Endothelial cell of umbilical vein (primary cell): ENCODE results near the gene RAB8B. TPM values are rescaled to one million over a fixed set of nuclear protein-coding genes. Genes with fewer than 3 reads are reported as not detected.

Experiments
- BruUV-seq: library from RNA; stranded (reverse); fragments of 400-500 nt; replicated peaks from 2 replicates; lab custom pipeline; 2021; lab: Mats Ljungman, UMichigan
- CTCF ChIA-PET: fragments of 300-600, 350-600 bp; sonication (Branson Sonifier 250); formaldehyde crosslinking; loops from one replicate; lab custom pipeline; 2021; ENCODE audit warnings: antibody characterized with exemption, inconsistent platforms; lab: Charles Lee
- POLR2A ChIA-PET: fragments of 300-600, 350-600 bp; sonication (Branson Sonifier 250); formaldehyde crosslinking; loops from one replicate; lab custom pipeline; 2021; ENCODE audit warnings: antibody characterized with exemption, inconsistent platforms; lab: Charles Lee
- DNase-seq: peaks from one replicate; pipeline ENCODE4 v3.0.0-alpha.2; 2011; ENCODE audit warnings: low read depth, low spot score
- FAIRE-seq: peaks from 2 replicates; lab custom pipeline; 2011; peaks lifted over from hg19 to GRCh38; lab: Jason Lieb, UNC
- H2AFZ ChIP-seq: 2 replicates; pipeline ENCODE4 v1.6.0; 2012; ENCODE audit warnings: low read depth, low read length, control low read depth, inconsistent platforms
- H3K27ac ChIP-seq: 2 replicates; pipeline ENCODE4 v1.5.1; 2011; ENCODE audit warnings: low read depth, mild to moderate bottlenecking, control low read depth, low read length, moderate library complexity; ENCODE audit not compliant: insufficient read depth
- H3K27me3 ChIP-seq, 2 experiments: 2 replicates each; pipeline versions ENCODE4 v1.6.0 to v1.6.1; 2011; ENCODE audit warnings: low read length in 2 of 2, mixed read lengths in 1 of 2; ENCODE audit not compliant: control insufficient read depth in 2 of 2, insufficient read depth in 2 of 2
- H3K36me3 ChIP-seq, 2 experiments: 2 replicates in 1 of 2; 3 replicates in 1 of 2; pipeline ENCODE4 v1.5.1; 2011; ENCODE audit warnings: low read length in 2 of 2, mild to moderate bottlenecking in 1 of 2, moderate library complexity in 1 of 2; ENCODE audit not compliant: control insufficient read depth in 2 of 2, insufficient read depth in 2 of 2; ENCODE audit errors: extremely low read depth in 1 of 2
- H3K4me1 ChIP-seq: 3 replicates; pipeline ENCODE4 v1.5.1; 2011; ENCODE audit warnings: mild to moderate bottlenecking, low read length; ENCODE audit not compliant: control insufficient read depth, insufficient read depth; ENCODE audit errors: extremely low read depth
- H3K4me2 ChIP-seq: 2 replicates; pipeline ENCODE4 v1.6.1; 2011; ENCODE audit warnings: low read length, control low read depth, mixed read lengths; ENCODE audit not compliant: insufficient read depth
- H3K4me3 ChIP-seq, 3 experiments: fragments of 200-600 bp in 1 of 3; sonication (generic), shearing (Covaris generic) in 1 of 3; replicated peaks in 1 of 3; 2 replicates each; pipeline ENCODE4 v1.5.1; 2011 to 2016; ENCODE audit warnings: control low read depth in 3 of 3, low read length in 3 of 3, mild to moderate bottlenecking in 2 of 3, inconsistent platforms in 1 of 3, low read depth in 1 of 3, moderate library complexity in 1 of 3; ENCODE audit not compliant: insufficient read depth in 1 of 3
- H3K79me2 ChIP-seq: 2 replicates; pipeline ENCODE4 v1.6.0; 2012; ENCODE audit warnings: low read length, inconsistent platforms; ENCODE audit not compliant: control insufficient read depth, insufficient read depth
- H3K9ac ChIP-seq: replicated peaks from 2 replicates; pipeline ENCODE3; 2011; ENCODE audit warnings: low read length, control low read depth; ENCODE audit not compliant: insufficient read depth; ENCODE audit errors: extremely low read depth
- H3K9me1 ChIP-seq: replicated peaks from 3 replicates; pipeline ENCODE4 v1.6.0; 2011; ENCODE audit warnings: mild to moderate bottlenecking, low read length; ENCODE audit not compliant: control insufficient read depth, insufficient read depth; ENCODE audit errors: extremely low read depth
- H3K9me3 ChIP-seq: replicated peaks from 2 replicates; pipeline ENCODE4 v1.5.1; 2012; ENCODE audit warnings: low read length, inconsistent platforms; ENCODE audit not compliant: control insufficient read depth, insufficient read depth
- H4K20me1 ChIP-seq: replicated peaks from 2 replicates; pipeline ENCODE3; 2011; ENCODE audit warnings: mild to moderate bottlenecking, low read length; ENCODE audit not compliant: control insufficient read depth, insufficient read depth; ENCODE audit errors: extremely low read depth
- CTCF ChIP-seq, 2 donors: IDR thresholded peaks; 1 replicate in 1 of 2; 2 replicates in 1 of 2; pipeline ENCODE4 v1.5.1; 2011; ENCODE audit warnings: low read length in 2 of 2, mild to moderate bottlenecking in 2 of 2, moderate library complexity in 2 of 2, control low read depth in 1 of 2, inconsistent platforms in 1 of 2, low read depth in 1 of 2; ENCODE audit not compliant: insufficient read depth in 1 of 2; ENCODE audit errors: extremely low read depth in 1 of 2
- EZH2 ChIP-seq: IDR thresholded peaks from 2 replicates; pipeline ENCODE4 v1.6.1; 2012; ENCODE audit warnings: borderline replicate concordance, low read depth, mild to moderate bottlenecking, moderate library complexity, low read length, inconsistent platforms; ENCODE audit not compliant: severe bottlenecking
- FOS ChIP-seq: IDR thresholded peaks from 2 replicates; pipeline ENCODE4 v1.6.1; 2011; ENCODE audit warnings: mild to moderate bottlenecking, low read length, moderate library complexity, borderline replicate concordance; ENCODE audit not compliant: insufficient read depth
- GATA2 ChIP-seq: IDR thresholded peaks from 2 replicates; pipeline ENCODE4 v1.7.0; 2011; ENCODE audit warnings: low read depth, mild to moderate bottlenecking, moderate library complexity, mixed read lengths, low read length; ENCODE audit not compliant: insufficient read length, insufficient read depth
- JUN ChIP-seq: IDR thresholded peaks from 2 replicates; pipeline ENCODE4 v1.6.1; 2011; ENCODE audit warnings: borderline replicate concordance, low read depth; ENCODE audit not compliant: insufficient read length, insufficient read depth
- MAX ChIP-seq: IDR thresholded peaks from 2 replicates; pipeline ENCODE4 v1.6.1; 2011; ENCODE audit not compliant: insufficient read depth, insufficient read length
- MYC ChIP-seq: IDR thresholded peaks from one replicate; pipeline ENCODE4 v1.6.1; 2011; ENCODE audit warnings: mild to moderate bottlenecking, low read depth, low read length
- POLR2A ChIP-seq: IDR thresholded peaks from 2 replicates; pipeline ENCODE4 v1.6.1; 2012; ENCODE audit warnings: low read depth, mild to moderate bottlenecking, control low read depth, low read length
- POLR2AphosphoS5 ChIP-seq: IDR thresholded peaks from 2 replicates; pipeline ENCODE4 v1.6.1; 2012; ENCODE audit warnings: low read depth, mild to moderate bottlenecking, control low read depth, low read length, moderate library complexity; ENCODE audit not compliant: insufficient read depth
- dilution Hi-C: fragments of 300-500 bp; cut with MboI; formaldehyde crosslinking; loops from one replicate; pipeline ENCODE4 v1.15.0; 2019; ENCODE audit warnings: low sequenced_read_pairs; ENCODE audit not compliant: extremely low pct_ligation_motif_present
- intact Hi-C: fragments of 100-400 bp; cut with micrococcal nuclease; formaldehyde crosslinking; loops from one replicate; pipeline ENCODE4 v1.10.0; 2022
- polyA plus RNA-seq, 4 experiments: library from polyadenylated mRNA; depleted of rRNA in 3 of 4; stranded (reverse) in 3 of 4; unstranded in 1 of 4; fragments of >200 nt; gene quantifications; 2 replicates each; pipeline versions ENCODE4 v1.2.1 to v1.2.3, GENCODE V29; 2011 to 2012; ENCODE audit warnings: missing spikeins in 1 of 4
- total RNA-seq: library from RNA; stranded (reverse); gene quantifications from 2 replicates; pipeline ENCODE4 v1.2.3, GENCODE V29; 2021

Gene RAB8B
- total and polyA plus RNA-seq, 2 donors (not counting 3 experiments of a cell fraction or from before 2014, with no cell fraction given): 10.4 to 52.5 TPM

- no peak overlapping the region for H3K4me3 ChIP-seq
- no peak overlapping the region for H2AFZ ChIP-seq
- no peak overlapping the region for H3K27ac ChIP-seq
- H3K9me3 ChIP-seq: no peaks in the 10 kb centered on the region
- no peaks in the 10 kb centered on the region for H4K20me1 ChIP-seq
- no peaks in the 10 kb centered on the region for H3K27me3 ChIP-seq
- H3K9me1 ChIP-seq: no peaks in the 10 kb centered on the region
- no peak overlapping the region for H3K9ac ChIP-seq
- CTCF ChIA-PET: interaction anchor here (1.3 kb wide), 1 partner anchor 35 kb away, joined by 4 read pairs; no protein-coding TSS in a partner anchor
- no peaks in the 10 kb centered on the region for H3K36me3 ChIP-seq
- intact Hi-C loops: no loop called here
- BruUV-seq: no TSS peak
- POLR2A ChIA-PET: no interaction called here
- H3K4me2 ChIP-seq: no peak overlapping the region
- no peak for DNase-seq
- dilution Hi-C loops: no loop called here
- FAIRE-seq: no peak
- TF ChIP-seq GATA2 (no peak), MAX (no peak), FOS (no peak), JUN (no peak)
- peaks cover 92% of the 10 kb centered on the region for H3K79me2 ChIP-seq
- H3K4me1 ChIP-seq: peaks cover 15% of the 10 kb centered on the region
Observed at GRCh38 chr15:63196842-63197241, 7.4 kb downstream of the RAB8B start.

GRCh38 chr15:63197626-63198025, 8.2 kb downstream of the RAB8B start:
- peaks cover 88% of the 10 kb centered on the region for H3K79me2 ChIP-seq
- FAIRE-seq (no peak), DNase-seq (no peak)
- no peak overlapping the region for H3K4me2 ChIP-seq
- no peak for TF ChIP-seq MYC
- TF ChIP-seq CTCF (IDR thresholded peaks at IDR 0.05; ENCODE audit: extremely low read depth in 1 of 2, insufficient read depth in 1 of 2, low read depth in 1 of 2, low read length in 2 of 2): no peak
- no peak for TF ChIP-seq POLR2AphosphoS5
- TF ChIP-seq JUN: no peak
- no peak for TF ChIP-seq FOS
- no peak for TF ChIP-seq POLR2A
- TF ChIP-seq EZH2: no peak
- TF ChIP-seq MAX: no peak
- no peak for TF ChIP-seq GATA2
- CTCF ChIA-PET: no interaction called here
- no peak overlapping the region for H3K27ac ChIP-seq
- no peaks in the 10 kb centered on the region for H4K20me1 ChIP-seq
- dilution Hi-C loops: no loop called here
- BruUV-seq: no TSS peak
- intact Hi-C loops: no loop called here
- no peaks in the 10 kb centered on the region for H3K9me1 ChIP-seq
- no peaks in the 10 kb centered on the region for H3K27me3 ChIP-seq
- H3K9me3 ChIP-seq: no peaks in the 10 kb centered on the region
- no peak overlapping the region for H2AFZ ChIP-seq
- no peak overlapping the region for H3K4me3 ChIP-seq
- POLR2A ChIA-PET: no interaction called here
- no peaks in the 10 kb centered on the region for H3K36me3 ChIP-seq
- H3K9ac ChIP-seq: no peak overlapping the region
- peaks cover 17% of the 10 kb centered on the region for H3K4me1 ChIP-seq
